ENCODE measurements around the gene ATP5F1D. TPM values are rescaled to one million over a fixed set of nuclear protein-coding genes. Genes with fewer than 3 reads are reported as not detected.

Gene ATP5F1D
- total and polyA plus RNA-seq, 7 experiments from 2014 or later, result 90.6 to 302 (median 114) TPM

GRCh38 chr19:1267477-1268225 is 26.1 kb downstream of the ATP5F1D start:
- Histone ChIP-seq H3K4me3 (ENCODE audit: low read length) (peak overlapping the region; percentile 48), H3K27me3 (ENCODE audit: control insufficient read depth in 2 of 2, insufficient read depth in 2 of 2, low read length in 2 of 2) (no peaks in the 10 kb centered on the region), H3K4me1 (ENCODE audit: control insufficient read depth in 2 of 2, insufficient read depth in 2 of 2, low read length in 2 of 2) (peaks cover 48 to 53% of the 10 kb centered on the region in 2 donors), H3K9me3 (ENCODE audit: control insufficient read depth in 2 of 3, low read length in 3 of 3) (no peaks in the 10 kb centered on the region), H3K36me3 (ENCODE audit: control insufficient read depth in 2 of 3, insufficient read depth in 3 of 3, low read length in 3 of 3) (peaks cover 19 to 23% (median 20%) of the 10 kb centered on the region in 3 experiments), H3K27ac (ENCODE audit: low read depth, low read length) (peak overlapping the region; percentile 82)
- POLR2A ChIA-PET, result interaction anchor here (1.5 to 14.9 kb wide), 7 partner anchors 8 to 469 kb away, joined by 3 to 366 read pairs (median 17); partner anchors contain the start of genes ABCA7, ATP5F1D, CBARP and FAM174C
- Mint-ChIP-seq H3K4me3 (peak overlapping the region; percentile 58 to 96 (median 68)), H3K27me3 (peaks cover 0 to 6% (median 0%) of the 10 kb centered on the region in 5 donors), H3K4me1 (peaks cover 48 to 70% (median 53%) of the 10 kb centered on the region in 7 donors), H3K27ac (peak overlapping the region in 7 of 9 donors; percentile 28 to 90 (median 76)), H3K36me3 (peaks cover 0 to 25% (median 11%) of the 10 kb centered on the region in 5 donors), H3K9me3 (peaks cover 0 to 7% (median 0%) of the 10 kb centered on the region in 11 donors)
- ATAC-seq (no peak), DNase-seq (peak in 1 of 9 donors; percentile 60)
- intact Hi-C loops (cut with micrococcal nuclease), result loop anchor here (5.0 to 10.0 kb wide), 2 partner anchors 470 to 587 kb away; partner anchors contain the start of gene PTBP1 (in 1 of the 2)
- CTCF ChIA-PET, result interaction anchor here (0.9 to 5.1 kb wide), 4 partner anchors 8 to 23 kb away, joined by 3 to 164 read pairs (median 10); no protein-coding TSS in a partner anchor

GRCh38 chr19:1268226-1269064 is 26.9 kb downstream of the ATP5F1D start:
- H3K4me1 ChIP-seq (ENCODE audit: control insufficient read depth in 2 of 2, insufficient read depth in 2 of 2, low read length in 2 of 2), result peaks cover 53 to 56% of the 10 kb centered on the region in 2 donors
- no peak overlapping the region for H3K4me3 ChIP-seq (ENCODE audit: low read length)
- no peaks in the 10 kb centered on the region for H3K27me3 ChIP-seq (ENCODE audit: control insufficient read depth in 2 of 2, insufficient read depth in 2 of 2, low read length in 2 of 2)
- H3K27ac Mint-ChIP-seq, result peak overlapping the region; percentile 87 to 93 (median 90)
- intact Hi-C loops (cut with micrococcal nuclease), result loop anchor here (1.0 to 10.0 kb wide), 7 partner anchors 7 to 586 kb away; partner anchors contain the start of genes STK11 (in 2 of the 2), ATP5F1D (in 1 of the 2), GPX4 (in 1 of the 2) and PTBP1 (in 1 of the 2)
- peaks cover 0 to 31% (median 16%) of the 10 kb centered on the region in 5 donors for H3K36me3 Mint-ChIP-seq
- peaks cover 49 to 70% (median 56%) of the 10 kb centered on the region in 7 donors for H3K4me1 Mint-ChIP-seq
- peak overlapping the region; percentile 82 for H3K27ac ChIP-seq (ENCODE audit: low read depth, low read length)
- ChIA-PET CTCF (interaction anchor here (0.9 to 5.1 kb wide), 7 partner anchors 9 to 228 kb away, joined by 3 to 164 read pairs (median 4); partner anchors contain the start of gene ABCA7), POLR2A (interaction anchor here (0.6 to 14.9 kb wide), 63 partner anchors 9 to 1208 kb away, joined by 3 to 366 read pairs (median 4); partner anchors contain the start of genes ABCA7, AP3D1, ARHGAP45 and ATP5F1D)
- H3K27me3 Mint-ChIP-seq, result peaks cover 0 to 6% (median 0%) of the 10 kb centered on the region in 5 donors
- peaks cover 0 to 11% (median 0%) of the 10 kb centered on the region in 11 donors for H3K9me3 Mint-ChIP-seq
- DNase-seq (no peak), ATAC-seq (no peak)
- no peaks in the 10 kb centered on the region for H3K9me3 ChIP-seq (ENCODE audit: control insufficient read depth in 2 of 3, low read length in 3 of 3)
- H3K4me3 Mint-ChIP-seq, result peak overlapping the region; percentile 61 to 96 (median 80)
- peaks cover 26 to 28% (median 27%) of the 10 kb centered on the region in 3 experiments for H3K36me3 ChIP-seq (ENCODE audit: control insufficient read depth in 2 of 3, insufficient read depth in 3 of 3, low read length in 3 of 3)

GRCh38 chr19:1269065-1269477 is 27.5 kb downstream of the ATP5F1D start, which contains the start of gene CIRBP:
CIRBP (plus strand) TSS chr19:1269332; CDS start chr19:1270934, 1,602 bp downstream.
- H3K36me3 Mint-ChIP-seq, result peaks cover 0 to 37% (median 22%) of the 10 kb centered on the region in 5 donors
- peak within 1 kb of the TSS; percentile 76 for H3K4me3 ChIP-seq (ENCODE audit: low read length)
- POLR2A ChIA-PET, result interaction anchor here (0.6 to 14.9 kb wide), 70 partner anchors 9 to 1207 kb away, joined by 3 to 366 read pairs (median 4); partner anchors contain the start of genes ABCA7, AP3D1, ARHGAP45 and ATP5F1D

GRCh38 chr19:1269478-1270212 is 28.1 kb downstream of the ATP5F1D start:
- Histone ChIP-seq H3K27ac (ENCODE audit: low read depth, low read length) (peak overlapping the region; percentile 82), H3K4me1 (ENCODE audit: control insufficient read depth in 2 of 2, insufficient read depth in 2 of 2, low read length in 2 of 2) (peaks cover 65 to 67% of the 10 kb centered on the region in 2 donors), H3K4me3 (ENCODE audit: low read length) (peak overlapping the region; percentile 76), H3K27me3 (ENCODE audit: control insufficient read depth in 2 of 2, insufficient read depth in 2 of 2, low read length in 2 of 2) (no peaks in the 10 kb centered on the region), H3K36me3 (ENCODE audit: control insufficient read depth in 2 of 3, insufficient read depth in 3 of 3, low read length in 3 of 3) (peaks cover 38 to 39% (median 39%) of the 10 kb centered on the region in 3 experiments), H3K9me3 (ENCODE audit: control insufficient read depth in 2 of 3, low read length in 3 of 3) (no peaks in the 10 kb centered on the region)
- H3K27ac Mint-ChIP-seq, result peak overlapping the region; percentile 86 to 94 (median 91)
- ATAC-seq (peak; percentile 58), DNase-seq (peak; percentile 78 to 93 (median 89))
- H3K36me3 Mint-ChIP-seq, result peaks cover 0 to 37% (median 23%) of the 10 kb centered on the region in 5 donors
- H3K4me3 Mint-ChIP-seq, result peak overlapping the region; percentile 88 to 96 (median 90)
- peaks cover 0 to 11% (median 0%) of the 10 kb centered on the region in 11 donors for H3K9me3 Mint-ChIP-seq
- H3K27me3 Mint-ChIP-seq, result peaks cover 0 to 6% (median 0%) of the 10 kb centered on the region in 5 donors
- peaks cover 53 to 73% (median 62%) of the 10 kb centered on the region in 7 donors for H3K4me1 Mint-ChIP-seq
- POLR2A ChIA-PET, result interaction anchor here (0.6 to 14.9 kb wide), 59 partner anchors 8 to 1206 kb away, joined by 3 to 366 read pairs (median 4); partner anchors contain the start of genes ABCA7, ARHGAP45, ATP5F1D and CBARP
- CTCF ChIA-PET, result interaction anchor here (0.8 to 5.1 kb wide), 7 partner anchors 10 to 773 kb away, joined by 3 to 164 read pairs (median 4); partner anchors contain the start of gene ABCA7
- intact Hi-C loops (cut with micrococcal nuclease), result loop anchor here (1.0 to 10.0 kb wide), 7 partner anchors 8 to 585 kb away; partner anchors contain the start of genes STK11 (in 2 of the 2), ATP5F1D (in 1 of the 2), GPX4 (in 1 of the 2) and PTBP1 (in 1 of the 2)

More at GRCh38 chr19:1269065-1269477, 27.5 kb downstream of the ATP5F1D start, which contains the start of gene CIRBP:
- peak within 1 kb of the TSS; percentile 87 to 94 (median 91) for H3K27ac Mint-ChIP-seq
- intact Hi-C loops (cut with micrococcal nuclease), result loop anchor here (1.0 to 10.0 kb wide), 7 partner anchors 8 to 586 kb away; partner anchors contain the start of genes STK11 (in 2 of the 2), ATP5F1D (in 1 of the 2), GPX4 (in 1 of the 2) and PTBP1 (in 1 of the 2)
- peak; percentile 95 to 99 (median 98) for DNase-seq
- H3K9me3 Mint-ChIP-seq, result peaks cover 0 to 11% (median 0%) of the 10 kb centered on the region in 11 donors
- H3K4me3 Mint-ChIP-seq, result peak within 1 kb of the TSS; percentile 88 to 96 (median 90)
- H3K9me3 ChIP-seq (ENCODE audit: control insufficient read depth in 2 of 3, low read length in 3 of 3), result no peaks in the 10 kb centered on the region
- peak; percentile 90 for ATAC-seq
- peak within 1 kb of the TSS; percentile 82 for H3K27ac ChIP-seq (ENCODE audit: low read depth, low read length)
- H3K4me1 ChIP-seq (ENCODE audit: control insufficient read depth in 2 of 2, insufficient read depth in 2 of 2, low read length in 2 of 2), result peaks cover 60 to 61% of the 10 kb centered on the region in 2 donors
- peaks cover 0 to 6% (median 0%) of the 10 kb centered on the region in 5 donors for H3K27me3 Mint-ChIP-seq
- peaks cover 32 to 34% (median 33%) of the 10 kb centered on the region in 3 experiments for H3K36me3 ChIP-seq (ENCODE audit: control insufficient read depth in 2 of 3, insufficient read depth in 3 of 3, low read length in 3 of 3)
- H3K4me1 Mint-ChIP-seq, result peaks cover 52 to 76% (median 62%) of the 10 kb centered on the region in 7 donors
- CTCF ChIA-PET, result interaction anchor here (0.8 to 5.1 kb wide), 7 partner anchors 10 to 774 kb away, joined by 3 to 164 read pairs (median 4); partner anchors contain the start of gene ABCA7
- H3K27me3 ChIP-seq (ENCODE audit: control insufficient read depth in 2 of 2, insufficient read depth in 2 of 2, low read length in 2 of 2), result no peaks in the 10 kb centered on the region
